RKO (cell line): ENCODE data around the gene ERICH6B.

ENCODE experiments used
- DNase-seq: peaks from one replicate; pipeline ENCODE4 v3.0.0-alpha.2; 2016; ENCODE audit warnings: low spot score

ERICH6B gene

DNA sequence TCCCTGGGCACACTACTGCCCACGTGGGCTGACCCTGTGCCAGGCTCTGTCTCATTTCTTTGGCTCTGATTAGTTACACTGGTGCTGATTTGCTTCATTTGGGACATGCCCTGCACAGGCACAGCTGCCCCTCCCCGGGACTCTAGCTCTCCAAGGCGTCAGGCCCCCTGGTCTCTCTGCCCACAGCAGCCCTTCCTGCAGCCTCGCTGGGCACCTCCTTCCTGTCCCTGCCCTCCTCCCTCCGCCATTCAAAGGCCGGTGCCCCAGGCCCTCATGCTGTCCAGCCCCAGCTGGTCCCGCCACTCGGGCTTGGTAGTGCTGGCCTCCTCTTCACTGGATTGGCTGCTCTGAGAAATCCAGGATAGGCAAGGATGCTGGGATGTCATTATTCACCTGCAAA lies 73.1 kb downstream of the ERICH6B start:
- DNase-seq, result no peak

DNA sequence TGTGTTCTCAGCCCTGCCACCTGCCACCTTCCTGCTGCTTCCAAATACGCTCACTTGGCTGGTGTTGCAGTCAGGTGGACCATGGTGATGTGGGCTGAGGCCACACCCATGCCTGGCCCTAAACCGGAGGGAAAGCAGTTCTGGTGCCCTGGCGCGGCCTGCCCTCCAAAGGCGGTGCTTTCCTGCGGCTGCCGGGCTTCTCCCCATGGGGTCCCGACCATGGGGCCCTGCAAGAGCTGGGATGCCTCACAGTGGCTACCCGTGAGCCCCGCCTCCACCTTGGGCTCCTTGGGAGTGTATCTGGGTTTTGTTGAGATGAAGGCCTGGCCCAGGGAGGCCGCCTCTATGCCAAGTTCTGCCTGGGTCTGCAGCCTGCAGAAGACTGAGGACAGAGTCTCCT lies 73.7 kb downstream of the ERICH6B start:
- DNase-seq, result no peak

DNA sequence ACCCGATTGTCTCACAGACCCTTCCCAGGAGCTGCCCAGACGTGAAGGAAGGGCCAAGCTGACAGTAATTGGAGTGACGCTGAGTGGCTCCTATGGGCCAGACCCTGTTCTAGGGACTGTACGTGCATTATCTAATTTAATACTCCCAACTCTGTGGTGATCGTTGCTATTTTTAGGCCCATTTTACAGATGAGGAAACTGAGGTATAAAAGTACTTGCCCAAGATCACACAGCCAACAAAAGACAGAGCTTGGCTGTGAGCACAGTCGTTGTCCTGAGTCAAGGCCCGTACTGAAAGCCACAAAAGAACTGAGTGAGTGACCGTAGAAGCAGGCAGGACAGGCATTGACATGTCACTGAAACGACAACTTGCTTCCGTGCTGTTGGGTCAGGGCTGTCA lies 74.7 kb downstream of the ERICH6B start:
- DNase-seq, result no peak

DNA sequence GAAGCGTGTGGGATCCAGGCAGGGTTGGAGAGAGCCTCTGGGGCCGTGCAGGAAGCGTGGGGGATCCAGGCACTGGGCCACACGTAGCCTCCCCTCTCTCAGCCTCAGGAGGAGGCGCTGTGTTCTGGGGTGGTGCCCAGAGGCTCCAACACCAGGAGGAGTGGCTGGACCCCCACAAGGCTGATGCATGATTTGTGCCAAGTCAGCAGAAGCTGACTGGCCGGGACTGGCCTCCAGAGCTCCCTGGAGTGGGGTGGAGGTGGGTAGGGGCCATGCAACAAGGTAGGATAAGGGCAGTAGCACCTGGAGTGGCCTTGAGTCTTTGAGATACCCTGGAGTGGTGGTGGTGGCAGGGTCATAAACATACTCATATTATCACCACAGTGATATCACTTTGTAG lies 75.3 kb downstream of the ERICH6B start:
- no peak for DNase-seq

DNA sequence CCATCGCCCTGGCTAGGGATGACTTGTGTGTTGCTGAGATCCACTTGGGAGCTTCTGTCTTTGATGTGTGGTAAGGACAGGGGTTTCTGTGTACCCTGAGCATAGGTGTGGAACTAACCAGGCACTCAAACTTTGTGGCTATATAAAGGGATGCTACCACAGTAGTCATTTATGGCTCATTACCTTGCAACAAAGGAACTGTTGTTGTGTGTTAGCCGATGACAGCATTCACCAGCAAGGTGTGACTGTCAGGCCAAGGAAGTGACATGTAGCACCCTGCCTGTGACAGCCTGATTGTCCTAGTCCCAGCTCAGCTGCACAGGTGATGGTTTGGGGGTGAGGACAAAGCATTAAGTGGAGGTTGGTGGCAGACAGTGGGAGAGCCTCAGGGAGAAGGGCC lies 77.2 kb downstream of the ERICH6B start:
- no peak for DNase-seq

DNA sequence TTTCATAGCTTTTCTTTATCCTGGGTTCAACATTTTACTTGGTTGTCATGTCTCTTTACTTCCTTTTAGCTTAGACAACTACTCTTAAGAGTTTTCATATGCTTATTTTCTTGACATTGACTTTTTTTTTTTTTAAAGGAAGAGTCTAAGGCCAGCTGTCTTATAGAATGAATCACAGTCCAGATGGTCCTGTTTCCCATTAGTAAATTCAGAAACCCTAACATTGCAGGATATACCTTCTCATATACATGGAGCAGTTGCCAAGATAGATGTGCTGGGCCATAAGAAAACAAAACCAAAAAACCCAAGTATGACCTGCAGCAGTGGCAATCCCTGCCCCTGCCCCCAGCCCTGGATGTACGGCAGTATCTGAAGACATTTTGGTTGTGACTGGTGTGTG lies 78.0 kb downstream of the ERICH6B start:
- no peak for DNase-seq

DNA sequence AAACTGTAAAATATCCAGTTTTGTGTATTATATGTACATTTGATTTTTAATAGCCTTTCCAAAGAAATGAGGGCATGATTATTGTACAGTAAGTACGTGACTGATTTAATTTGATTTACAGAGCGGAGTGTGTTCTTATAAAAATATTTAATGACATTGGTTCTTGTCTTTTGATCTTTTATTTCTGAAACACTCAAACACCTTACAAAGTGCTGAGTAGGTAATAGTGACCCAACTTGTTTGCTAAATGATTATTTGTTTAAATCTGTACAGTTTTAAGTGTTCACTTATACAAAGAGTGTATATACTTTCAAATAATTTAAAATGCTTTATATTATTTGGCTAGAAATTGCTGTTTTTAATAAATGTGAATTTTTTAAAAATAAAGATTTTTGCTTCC lies 79.3 kb downstream of the ERICH6B start:
- no peak for DNase-seq

DNA sequence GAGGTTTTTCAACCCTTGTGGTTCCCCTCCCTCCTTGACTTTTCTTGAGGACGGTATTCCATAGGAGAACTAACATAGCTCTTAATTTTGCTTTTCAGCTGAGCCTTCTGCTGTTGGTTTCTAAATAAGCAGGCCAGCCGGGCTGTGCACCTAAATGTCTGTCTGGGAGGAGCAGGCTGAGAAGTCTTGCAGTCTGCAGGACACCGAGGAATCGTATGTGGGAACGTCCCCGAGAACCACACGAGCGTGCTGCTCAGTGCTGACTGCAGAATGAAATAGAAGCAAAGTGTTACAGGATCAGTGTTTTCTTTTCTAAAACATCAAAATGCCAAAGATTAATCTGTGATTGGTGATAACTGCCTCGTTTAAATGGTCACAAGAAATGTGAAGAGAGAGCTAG lies 80.9 kb downstream of the ERICH6B start:
- DNase-seq, result no peak

DNA sequence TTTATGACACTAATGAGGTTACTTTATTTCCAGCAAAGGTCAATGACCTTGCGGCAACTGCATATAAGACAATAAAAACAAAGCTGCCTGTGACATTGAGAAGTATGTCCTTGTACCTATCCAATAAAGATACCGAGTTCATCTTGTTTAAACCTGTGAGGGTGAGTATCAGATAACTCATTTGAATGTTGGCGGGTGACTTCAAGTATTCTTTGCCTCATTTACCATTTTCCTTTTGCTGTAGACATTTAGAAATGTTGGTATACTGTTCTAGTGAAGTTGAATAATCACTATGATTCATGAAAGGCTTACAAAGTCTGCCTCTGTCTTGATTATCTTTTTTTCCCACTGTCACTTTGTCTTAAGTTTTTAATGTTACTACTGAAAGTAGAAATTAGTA lies 85.8 kb downstream of the ERICH6B start:
- DNase-seq, result no peak

DNA sequence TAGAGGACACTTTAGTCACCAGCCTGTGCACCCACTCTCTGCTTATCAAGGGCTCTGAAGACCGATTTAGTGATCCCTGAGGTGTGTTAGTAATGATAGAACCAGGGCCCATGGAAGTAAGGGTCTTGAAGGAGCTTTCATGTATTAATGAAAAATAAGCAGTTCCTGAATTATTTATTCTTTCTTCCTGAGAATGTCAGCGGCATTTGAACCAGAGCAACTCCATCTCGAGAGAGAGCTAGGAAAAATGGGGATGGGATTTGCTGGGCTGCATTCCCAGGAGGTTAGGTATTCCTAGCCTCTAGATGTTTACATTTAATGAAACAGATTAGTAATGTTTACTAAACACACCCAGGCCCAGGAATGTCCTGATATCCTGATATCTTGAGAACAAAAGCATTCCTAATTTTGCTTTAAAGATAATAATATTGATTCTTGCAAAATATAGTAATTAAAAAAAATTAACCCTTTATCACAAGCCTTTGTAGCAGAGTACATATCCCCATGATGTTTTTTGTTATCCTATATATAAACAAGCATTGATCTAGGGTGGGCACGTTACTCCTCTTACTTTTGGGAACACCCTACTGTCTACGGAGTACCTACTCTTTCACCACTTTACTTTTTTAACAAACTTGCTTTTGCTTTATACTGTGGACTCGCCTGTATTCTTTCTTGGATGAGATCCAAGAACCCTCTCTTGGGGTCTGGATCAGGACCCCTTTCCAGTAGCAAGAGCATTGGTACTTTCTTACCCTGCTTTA lies 87.7 kb downstream of the ERICH6B start:
- DNase-seq, result no peak

DNA sequence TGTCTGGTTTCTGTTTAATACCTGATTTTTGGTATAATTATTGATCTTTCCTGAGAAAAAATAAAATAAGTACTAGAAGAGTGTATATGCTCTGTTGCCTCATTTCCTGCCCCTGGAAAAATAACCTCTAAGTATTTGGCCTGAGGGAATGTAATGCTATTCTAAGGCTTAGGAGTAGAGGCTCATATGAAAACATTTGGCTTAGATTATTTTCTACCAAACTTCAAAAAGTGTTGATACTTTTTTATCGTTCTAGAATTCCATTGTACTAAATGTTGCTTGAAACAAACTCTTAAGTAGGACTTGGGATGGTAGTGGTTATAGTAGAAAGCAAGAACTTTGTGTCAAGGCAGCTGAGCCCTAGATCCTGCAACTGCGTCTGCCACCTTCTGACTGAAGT lies 93.0 kb downstream of the ERICH6B start:
- no peak for DNase-seq

DNA sequence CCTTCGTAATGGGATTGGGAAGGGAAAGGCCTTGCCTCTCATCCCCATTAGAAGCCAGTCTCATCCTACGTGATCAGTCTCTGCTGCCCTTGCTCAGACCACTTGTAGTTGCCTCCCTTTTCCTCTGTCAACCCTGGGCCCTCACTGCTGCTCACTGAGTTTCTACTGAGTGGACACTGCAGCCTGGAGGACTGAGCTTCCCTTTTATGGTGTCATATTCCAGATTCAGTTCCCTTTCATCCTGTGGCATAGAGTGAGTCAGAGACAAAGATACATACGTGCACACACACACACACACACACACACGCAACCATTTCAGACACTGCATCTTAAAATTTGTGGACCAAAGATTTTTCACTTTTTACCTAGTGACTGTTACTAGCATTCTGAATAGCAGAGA lies 94.2 kb downstream of the ERICH6B start:
- DNase-seq, result no peak

DNA sequence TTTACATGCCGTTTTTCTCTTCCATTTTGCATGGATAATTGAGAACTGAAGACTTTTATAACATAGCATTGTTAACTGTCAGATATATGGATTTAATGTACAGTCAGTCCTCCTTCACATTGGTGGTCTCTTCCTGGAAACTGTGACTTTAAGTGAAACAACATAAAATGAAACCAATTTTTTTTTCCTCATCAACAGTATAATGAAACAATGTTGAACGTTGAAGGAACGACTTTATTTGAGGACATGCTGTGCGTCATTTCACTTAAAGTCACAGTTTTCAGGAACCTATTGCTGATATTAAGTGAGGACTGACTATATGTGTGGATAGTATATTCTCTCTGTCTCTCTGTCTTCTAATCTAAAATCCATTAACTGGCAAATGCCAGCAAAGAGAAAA lies 96.0 kb downstream of the ERICH6B start:
- DNase-seq, result no peak

DNA sequence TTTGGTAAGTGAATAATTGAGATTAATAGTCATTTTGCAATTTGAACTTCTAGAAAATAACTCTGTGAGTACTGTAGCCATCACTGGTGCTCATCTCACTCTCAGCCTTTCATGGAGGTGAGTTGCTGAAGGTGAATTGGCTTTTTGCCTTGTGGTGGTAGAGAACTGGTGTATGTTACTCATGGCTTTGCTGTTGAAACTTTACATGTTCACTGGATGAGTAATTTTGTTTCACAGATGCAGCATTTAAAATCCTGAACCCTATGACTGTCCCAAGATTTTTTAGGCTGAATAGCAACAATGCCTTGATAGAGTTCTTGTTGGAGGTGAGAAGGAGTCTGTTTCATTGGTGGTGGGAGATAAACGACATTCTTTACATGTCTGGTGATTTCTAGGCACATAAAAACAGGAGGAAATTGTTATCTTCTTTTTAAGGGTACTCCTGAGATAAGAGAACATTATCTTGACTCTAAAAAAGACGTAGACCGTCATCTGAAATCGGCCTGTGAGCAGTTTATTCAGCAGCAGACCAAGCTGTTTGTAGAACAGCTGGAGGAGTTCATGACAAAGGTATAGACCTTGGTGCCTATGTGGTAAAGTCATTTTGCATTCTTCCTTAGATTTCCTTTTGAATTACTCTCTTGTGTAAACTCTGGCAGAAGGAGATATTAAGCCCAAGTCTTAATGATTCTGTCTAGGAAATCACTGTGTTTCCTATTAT lies 96.9 kb downstream of the ERICH6B start:
- peak; percentile 15 for DNase-seq

DNA sequence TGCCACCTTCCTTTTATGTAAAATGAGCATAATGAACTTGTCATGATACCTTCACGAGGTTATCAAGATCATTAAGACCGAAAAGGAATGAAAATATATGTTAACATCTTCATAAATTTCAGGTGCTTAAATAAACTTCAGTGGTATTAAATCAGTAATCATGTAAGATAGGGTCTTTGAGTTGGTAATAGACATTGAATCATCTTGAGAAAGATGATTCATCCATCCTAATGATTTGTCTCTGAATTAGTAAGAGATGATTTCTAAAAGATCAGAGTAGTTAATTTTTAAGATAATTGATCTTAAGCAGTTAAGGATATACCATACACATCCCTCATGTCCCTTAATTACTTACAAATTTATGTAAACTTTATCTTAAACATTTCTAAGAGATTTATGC lies 98.8 kb downstream of the ERICH6B start:
- no peak for DNase-seq

DNA sequence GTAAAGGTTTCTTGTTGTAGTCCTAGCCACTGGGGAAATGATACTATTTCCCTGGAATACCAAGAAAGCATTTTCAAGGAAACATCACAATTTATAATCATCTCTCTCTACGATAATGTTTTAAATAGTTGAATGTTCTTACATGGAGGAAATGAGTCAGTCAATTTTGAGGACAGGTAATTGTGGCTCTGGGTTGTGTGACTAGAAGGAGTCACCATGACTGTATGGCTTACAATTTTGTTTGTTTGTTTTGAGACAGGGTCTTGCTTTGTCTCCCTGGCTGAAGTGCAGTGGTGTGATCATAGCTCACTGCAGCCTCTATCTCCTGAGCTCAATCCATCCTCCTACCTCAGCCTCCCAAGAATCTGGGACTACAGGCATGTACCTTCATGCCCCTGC lies 103.4 kb downstream of the ERICH6B start:
- DNase-seq, result no peak

DNA sequence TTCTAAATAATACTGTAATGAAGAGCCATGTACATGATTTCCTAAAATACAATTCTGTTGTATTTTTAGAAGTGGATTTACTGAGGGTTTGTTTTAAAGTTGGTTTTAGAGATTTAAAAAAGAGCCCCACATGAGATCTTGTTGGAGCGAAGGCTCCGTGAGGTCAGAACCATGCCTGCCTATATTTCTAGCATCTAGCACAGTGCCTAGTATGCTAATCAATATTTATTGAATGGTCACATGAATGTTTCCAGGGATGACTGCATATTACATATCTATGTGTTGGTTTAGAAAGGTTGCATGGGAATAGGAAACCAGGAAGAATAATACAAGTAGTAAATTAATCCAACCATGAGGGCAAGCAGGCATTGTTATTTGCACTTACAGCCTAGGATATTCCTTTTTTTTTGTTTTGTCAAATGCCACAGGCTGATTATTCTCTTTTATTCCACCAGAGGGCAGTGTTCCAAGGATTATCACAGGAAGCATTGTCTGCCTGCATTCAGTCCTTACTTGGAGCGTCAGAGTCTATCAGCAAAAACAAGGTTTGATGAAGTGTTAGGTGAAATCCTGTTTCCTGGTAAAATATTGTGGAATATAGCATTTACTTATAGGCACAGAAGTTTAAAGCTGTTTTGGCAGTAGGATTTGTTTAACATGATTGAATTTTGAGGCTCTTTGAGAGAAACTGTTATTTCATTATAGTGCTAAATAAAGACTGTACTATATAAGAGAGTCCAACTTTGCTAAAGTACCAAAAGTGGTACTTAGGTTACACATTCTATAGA lies 104.0 kb downstream of the ERICH6B start:
- DNase-seq, result peak; percentile 83

DNA sequence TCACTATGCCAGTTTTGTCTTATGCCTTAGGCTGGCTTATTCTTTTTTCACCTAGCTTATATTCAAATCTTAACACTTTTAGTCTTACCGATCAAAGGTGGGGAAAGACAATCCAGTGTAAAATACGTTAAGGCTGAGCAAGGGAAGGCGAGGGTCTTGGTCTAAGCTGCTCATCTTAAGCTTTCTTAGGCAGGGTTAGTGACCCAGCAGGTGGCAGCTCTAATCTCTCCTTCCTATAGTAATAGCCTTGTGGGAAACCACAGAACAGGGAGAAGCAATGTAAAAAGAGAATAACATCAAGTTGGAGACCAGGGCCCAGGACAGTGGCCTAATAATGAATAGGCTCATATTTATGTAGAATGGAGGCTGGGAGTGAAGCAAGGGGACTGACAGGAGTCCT lies 104.9 kb downstream of the ERICH6B start:
- no peak for DNase-seq

DNA sequence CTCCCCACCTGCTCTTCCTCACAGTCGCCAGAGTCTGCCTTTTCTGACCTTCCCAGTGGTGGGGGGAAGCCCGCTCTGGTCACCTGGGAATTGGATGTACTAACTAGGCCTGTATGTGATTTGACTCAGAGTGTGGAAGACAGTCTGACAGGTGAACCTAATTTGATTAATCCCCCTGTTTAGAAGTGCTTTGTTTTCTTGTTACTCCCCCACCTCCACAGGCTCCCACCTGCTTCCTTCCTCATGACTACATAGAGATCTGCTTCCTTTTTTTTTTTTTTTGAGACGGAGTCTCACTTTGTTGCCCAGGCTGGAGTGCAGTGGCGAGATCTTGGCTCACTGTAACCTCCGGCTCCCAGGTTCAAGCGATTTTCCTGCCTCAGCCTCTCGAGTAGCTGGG lies 106.8 kb downstream of the ERICH6B start:
- DNase-seq, result no peak

DNA sequence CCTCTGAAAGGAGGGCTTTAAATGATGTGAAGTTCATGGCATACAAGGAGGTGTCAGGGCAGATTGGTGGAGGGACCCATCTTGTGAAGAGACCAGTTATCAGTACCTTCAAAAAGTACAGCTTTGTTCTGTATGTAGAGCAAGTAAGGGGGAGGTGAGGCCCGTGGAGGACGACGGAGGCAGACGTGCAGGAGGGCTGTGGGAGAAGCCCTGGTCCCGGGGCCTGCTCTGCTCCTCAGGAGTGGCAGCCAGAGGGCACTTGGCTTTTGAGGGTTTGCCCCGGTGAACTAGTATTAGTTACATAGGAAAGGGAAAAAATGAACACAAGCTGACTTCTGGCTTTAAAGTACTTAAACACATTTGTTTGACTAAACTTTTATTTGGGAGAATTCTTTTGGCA lies 108.7 kb downstream of the ERICH6B start:
- no peak for DNase-seq

DNA sequence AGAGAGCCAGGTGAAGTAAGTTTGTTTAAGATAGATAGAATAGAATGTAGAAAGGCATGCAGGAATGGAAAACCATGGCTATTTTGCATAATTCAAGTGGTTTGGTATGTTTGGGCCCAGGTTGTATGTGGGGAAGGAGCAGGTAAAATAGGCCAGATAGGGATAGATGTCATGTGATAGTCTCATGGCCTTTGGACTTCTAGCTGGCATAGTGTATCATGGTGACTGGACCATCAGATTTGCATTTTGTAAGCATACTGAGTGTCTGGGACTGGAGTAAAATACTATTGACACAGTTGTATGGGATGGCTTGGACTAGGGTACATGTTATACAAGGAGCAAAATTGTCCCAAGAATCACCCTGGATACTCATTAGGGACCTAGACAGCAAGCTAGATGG lies 111.9 kb downstream of the ERICH6B start:
- no peak for DNase-seq

DNA sequence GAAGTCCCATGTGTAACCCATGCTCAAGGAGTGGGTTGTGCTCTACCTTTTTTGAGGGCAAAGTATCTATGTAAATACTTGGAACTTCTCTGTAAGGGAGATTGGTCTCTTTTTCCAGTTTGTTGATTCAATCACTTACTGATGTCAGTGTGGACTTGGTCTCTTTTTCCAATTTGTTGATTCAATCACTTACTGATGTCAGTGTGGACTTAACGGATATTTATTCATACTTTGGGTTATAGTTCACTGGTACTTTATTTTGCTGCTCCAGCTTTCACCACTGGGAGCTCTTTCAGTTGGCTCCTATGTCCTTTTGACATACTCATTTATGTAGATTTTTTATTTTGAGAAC lies 114.4 kb downstream of the ERICH6B start:
- no peak for DNase-seq

DNA sequence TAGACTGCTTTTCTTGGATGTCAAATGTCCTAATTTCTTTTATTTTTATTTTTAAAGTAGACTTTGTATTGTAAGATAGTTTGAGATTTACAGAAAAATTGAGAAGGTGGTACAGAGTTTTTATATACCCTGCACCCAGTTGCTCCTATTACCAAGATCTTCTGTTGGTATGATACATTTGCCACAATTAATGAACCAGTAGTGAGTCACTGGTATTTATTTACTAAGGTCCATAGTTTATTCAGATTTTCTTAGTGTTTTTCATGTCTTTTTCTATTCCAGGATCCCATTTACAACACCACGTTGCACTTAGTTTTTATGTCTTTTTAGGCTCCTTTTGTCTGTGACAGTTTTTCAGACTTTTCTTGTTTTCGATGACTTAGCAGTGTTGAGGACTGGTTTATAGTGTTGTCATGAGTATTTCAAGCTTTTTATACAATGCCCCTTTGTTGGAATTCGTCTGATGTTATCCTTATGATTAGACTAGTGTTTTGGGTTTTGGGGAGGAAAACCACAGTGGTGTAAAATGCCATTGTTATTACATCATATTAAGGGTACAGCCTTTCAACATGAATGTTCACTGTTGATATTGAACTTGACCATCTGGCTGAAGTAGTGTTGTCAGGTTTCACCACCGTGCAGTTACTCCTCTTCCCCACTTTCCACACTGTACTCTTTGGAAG lies 114.9 kb downstream of the ERICH6B start:
- no peak for DNase-seq
